ENCODE data around the gene FGF14.

Gene FGF14

GRCh38 chr13:101757446-101758039, 644.3 kb downstream of the FGF14 start:
- DNase-seq: peak in 1 of 2 donors; percentile 64

GRCh38 chr13:101755228-101755887, 646.5 kb downstream of the FGF14 start:
- DNase-seq: no peak

- no peak for DNase-seq
These were observed 649.4 kb downstream of the FGF14 start for GRCh38 chr13:101752432-101752831.

GRCh38 chr13:101751488-101751887, 650.4 kb downstream of the FGF14 start:
- no peak for DNase-seq

- DNase-seq: no peak
These were observed 652.3 kb downstream of the FGF14 start for GRCh38 chr13:101749584-101749983.

- DNase-seq: no peak
These were observed 654.8 kb downstream of the FGF14 start for GRCh38 chr13:101747039-101747438.

- no peak for DNase-seq
These were observed 655.3 kb downstream of the FGF14 start for GRCh38 chr13:101746513-101746912.

- DNase-seq: no peak
These were observed 662.3 kb downstream of the FGF14 start for GRCh38 chr13:101739382-101740178.

- DNase-seq: no peak
These were observed 663.5 kb downstream of the FGF14 start for GRCh38 chr13:101738336-101738735.

GRCh38 chr13:101736566-101736965, 665.3 kb downstream of the FGF14 start:
- DNase-seq: no peak

- no peak for DNase-seq
These were observed 671.3 kb downstream of the FGF14 start for GRCh38 chr13:101730420-101731000.

GRCh38 chr13:101728615-101729014, 673.2 kb downstream of the FGF14 start:
- DNase-seq: no peak

- DNase-seq: no peak
These were observed 673.8 kb downstream of the FGF14 start for GRCh38 chr13:101728021-101728420.

- DNase-seq: no peak
These were observed 674.7 kb downstream of the FGF14 start for GRCh38 chr13:101727118-101727517.

- DNase-seq: no peak
These were observed 675.2 kb downstream of the FGF14 start for GRCh38 chr13:101726681-101727080.

GRCh38 chr13:101718496-101718895, 683.4 kb downstream of the FGF14 start:
- DNase-seq: no peak

GRCh38 chr13:101717353-101717752, 684.5 kb downstream of the FGF14 start:
- DNase-seq: no peak

GRCh38 chr13:101714195-101714594, 687.7 kb downstream of the FGF14 start:
- DNase-seq: no peak

GRCh38 chr13:101712026-101712348, 689.9 kb downstream of the FGF14 start:
- DNase-seq: no peak

- no peak for DNase-seq
These were observed 690.4 kb downstream of the FGF14 start for GRCh38 chr13:101711307-101712025.

GRCh38 chr13:101709952-101710351, 691.9 kb downstream of the FGF14 start:
- no peak for DNase-seq

- no peak for DNase-seq
These were observed 693.7 kb downstream of the FGF14 start for GRCh38 chr13:101708115-101708514.

- DNase-seq: no peak
These were observed 694.2 kb downstream of the FGF14 start for GRCh38 chr13:101707659-101708058.

Data from hippocampal formation (tissue), 2 donors.